Liver (tissue), 9 donors: Measurements from ENCODE around the gene MAGI1. TPM values are rescaled to one million over a fixed set of nuclear protein-coding genes. Genes with fewer than 3 reads are reported as not detected.

Experiments
- DNase-seq: peaks from one replicate; pipeline ENCODE4 v3.0.0-alpha.2; 2017; ENCODE audit warnings: low spot score
- H3K27ac ChIP-seq, 2 donors: one replicate each; pipeline ENCODE4 v1.7.0; 2013; ENCODE audit warnings: inconsistent platforms in 2 of 2, low read length in 2 of 2, control low read depth in 1 of 2, low read depth in 1 of 2, mild to moderate bottlenecking in 1 of 2
- H3K27me3 ChIP-seq, 4 donors: one replicate each; pipeline versions ENCODE4 v1.6.1 to v1.7.0; 2013; ENCODE audit warnings: low read length in 3 of 4, inconsistent platforms in 1 of 4, mild to moderate bottlenecking in 1 of 4, moderate library complexity in 1 of 4; ENCODE audit not compliant: control insufficient read depth in 4 of 4, insufficient read depth in 4 of 4
- H3K36me3 ChIP-seq, 4 donors: one replicate each; pipeline versions ENCODE4 v1.6.1 to v1.7.0; 2013; ENCODE audit warnings: low read length in 3 of 4, mild to moderate bottlenecking in 3 of 4, low read depth in 1 of 4, moderate library complexity in 1 of 4; ENCODE audit not compliant: control insufficient read depth in 4 of 4, insufficient read depth in 3 of 4
- H3K4me1 ChIP-seq, 4 donors: one replicate each; pipeline versions ENCODE4 v1.6.1 to v1.7.0; 2013; ENCODE audit warnings: low read length in 3 of 4, mild to moderate bottlenecking in 3 of 4, moderate library complexity in 1 of 4; ENCODE audit not compliant: control insufficient read depth in 4 of 4, insufficient read depth in 4 of 4
- H3K4me3 ChIP-seq, 3 donors: one replicate each; pipeline versions ENCODE4 v1.6.1 to v1.7.0; 2013; ENCODE audit warnings: low read length in 3 of 3, control low read depth in 1 of 3, low read depth in 1 of 3, mild to moderate bottlenecking in 1 of 3
- H3K9ac ChIP-seq, 2 donors: one replicate each; pipeline ENCODE4 v1.7.0; 2013; ENCODE audit warnings: low read length in 2 of 2, mild to moderate bottlenecking in 2 of 2, moderate library complexity in 2 of 2, control low read depth in 1 of 2, low read depth in 1 of 2
- H3K9me3 ChIP-seq, 4 donors: one replicate each; pipeline versions ENCODE4 v1.6.1 to v1.7.0; 2013; ENCODE audit warnings: low read length in 3 of 4; ENCODE audit not compliant: control insufficient read depth in 4 of 4
- ATF3 ChIP-seq: IDR thresholded peaks from 2 replicates; pipeline ENCODE4 v1.6.1; 2016; ENCODE audit warnings: antibody characterized with exemption
- CTCF ChIP-seq: fragments of 150-350 bp; IDR thresholded peaks from 2 replicates; pipeline ENCODE4 v1.5.1; 2017; ENCODE audit warnings: improper control_type of control experiment, low read depth, low read length; ENCODE audit not compliant: missing input control
- EGR1 ChIP-seq, 2 donors: IDR thresholded peaks; 2 replicates each; pipeline ENCODE4 v1.6.1; 2016 to 2018; ENCODE audit warnings: antibody characterized with exemption in 2 of 2, low read depth in 2 of 2
- FOXA1 ChIP-seq: IDR thresholded peaks from 2 replicates; pipeline ENCODE4 v1.6.1; 2016; ENCODE audit warnings: antibody characterized with exemption
- FOXA2 ChIP-seq: IDR thresholded peaks from 2 replicates; pipeline ENCODE4 v1.6.1; 2016; ENCODE audit warnings: antibody characterized with exemption
- GABPA ChIP-seq, 2 donors: IDR thresholded peaks in 1 of 2; conservative IDR thresholded peaks in 1 of 2; 2 replicates each; pipeline ENCODE4 v1.6.1; 2016; ENCODE audit warnings: antibody characterized with exemption in 2 of 2, mild to moderate bottlenecking in 1 of 2, moderate library complexity in 1 of 2
- HNF4A ChIP-seq, 2 donors: conservative IDR thresholded peaks; 2 replicates each; pipeline ENCODE4 v1.6.1; 2016; ENCODE audit warnings: antibody characterized with exemption in 2 of 2, mild to moderate bottlenecking in 2 of 2
- HNF4G ChIP-seq: IDR thresholded peaks from 2 replicates; pipeline ENCODE4 v1.6.1; 2016; ENCODE audit warnings: antibody characterized with exemption
- JUND ChIP-seq, 2 donors: IDR thresholded peaks; 2 replicates each; pipeline ENCODE4 v1.6.1; 2016; ENCODE audit warnings: antibody characterized with exemption in 2 of 2
- MAX ChIP-seq: IDR thresholded peaks from 2 replicates; pipeline ENCODE4 v1.6.1; 2016; ENCODE audit warnings: antibody characterized with exemption
- NR2F2 ChIP-seq: IDR thresholded peaks from 2 replicates; pipeline ENCODE4 v1.6.1; 2016; ENCODE audit warnings: antibody characterized with exemption
- RAD21 ChIP-seq, 2 donors: IDR thresholded peaks; 2 replicates each; pipeline ENCODE4 v1.6.1; 2016; ENCODE audit warnings: antibody characterized with exemption in 2 of 2, mild to moderate bottlenecking in 2 of 2
- REST ChIP-seq: IDR thresholded peaks from 2 replicates; pipeline ENCODE4 v1.6.1; 2016; ENCODE audit warnings: antibody characterized with exemption, mild to moderate bottlenecking
- RXRA ChIP-seq, 2 donors: IDR thresholded peaks; 2 replicates each; pipeline ENCODE4 v1.6.1; 2017 to 2018; ENCODE audit warnings: antibody characterized with exemption in 2 of 2, mild to moderate bottlenecking in 1 of 2
- SP1 ChIP-seq: IDR thresholded peaks from 2 replicates; pipeline ENCODE4 v1.6.1; 2018; ENCODE audit warnings: antibody characterized with exemption, mild to moderate bottlenecking
- TAF1 ChIP-seq: conservative IDR thresholded peaks from 2 replicates; pipeline ENCODE4 v1.6.1; 2016; ENCODE audit warnings: antibody characterized with exemption, mild to moderate bottlenecking
- YY1 ChIP-seq: IDR thresholded peaks from 2 replicates; pipeline ENCODE4 v1.6.1; 2016; ENCODE audit warnings: antibody characterized with exemption, mild to moderate bottlenecking
- WGBS: extraction: QIAGEN DNeasy Blood & Tissue Kit; methylation state at CpG from one replicate; pipeline ENCODE4 v1.1.7; 2013; 5-methylcytosine and 5-hydroxymethylcytosine counted together
- polyA plus RNA-seq, 2 donors: library from polyadenylated mRNA; stranded (reverse) in 1 of 2; unstranded in 1 of 2; fragments of 200-250 nt in 1 of 2; fragments of >200 nt in 1 of 2; fragmentation: Nextera tagmentation in 1 of 2; extraction: Ambion mirVana in 1 of 2; gene quantifications; one replicate each; pipeline versions ENCODE4 v1.2.1 to v1.2.3, GENCODE V29; 2013 to 2015
- total RNA-seq, 2 donors: library from RNA; depleted of rRNA; stranded (reverse); fragments of >200 nt; gene quantifications; one replicate each; pipeline ENCODE4 v1.2.3, GENCODE V29; 2014
- donor health status: healthy.
- donor health status: healthy.
- donor health status: healthy.
- donor health status: healthy.
- donor health status: healthy.

MAGI1 gene
- total and polyA plus RNA-seq, 4 donors, result 9.6 to 68.8 (median 14.0) TPM

GRCh38 chr3:65951836-65952505, 86.7 kb downstream of the MAGI1 start:
- H3K4me1 ChIP-seq, result peaks cover 12 to 68% (median 49%) of the 10 kb centered on the region in 4 donors
- 69% methylated on average over 4 of the region's 4 CpGs for WGBS
- no peak overlapping the region for H3K9ac ChIP-seq

GRCh38 chr3:65950340-65951326, 88.1 kb downstream of the MAGI1 start:
- H3K36me3 ChIP-seq, result no peaks in the 10 kb centered on the region
- TF ChIP-seq TAF1 (no peak), ATF3 (no peak), FOXA2 (no peak), HNF4G (no peak), NR2F2 (no peak), JUND (IDR thresholded peaks at IDR 0.05) (no peak), REST (no peak), CTCF (no peak), YY1 (no peak), SP1 (no peak), HNF4A (conservative IDR thresholded peaks at IDR 0.05) (no peak), GABPA (IDR thresholded peaks at IDR 0.05 in 1 of 2, conservative IDR thresholded peaks at IDR 0.05 in 1 of 2) (no peak), MAX (no peak), EGR1 (IDR thresholded peaks at IDR 0.05; ENCODE audit: low read depth in 2 of 2) (no peak)
- H3K27me3 ChIP-seq, result no peaks in the 10 kb centered on the region
- H3K9ac ChIP-seq, result no peak overlapping the region
- no peak overlapping the region for H3K4me3 ChIP-seq
- no peak for DNase-seq
- peak overlapping the region in 1 of 2 donors; percentile 4 for H3K27ac ChIP-seq
- no peaks in the 10 kb centered on the region for H3K9me3 ChIP-seq
- H3K4me1 ChIP-seq, result peaks cover 16 to 67% (median 50%) of the 10 kb centered on the region in 4 donors
- 87% methylated on average over 7 of the region's 7 CpGs for WGBS

More at GRCh38 chr3:65951836-65952505, 86.7 kb downstream of the MAGI1 start:
- no peaks in the 10 kb centered on the region for H3K27me3 ChIP-seq
- peak overlapping the region; percentile 84 for H3K27ac ChIP-seq
- no peaks in the 10 kb centered on the region for H3K36me3 ChIP-seq
- DNase-seq, result no peak
- no peaks in the 10 kb centered on the region for H3K9me3 ChIP-seq
- no peak overlapping the region for H3K4me3 ChIP-seq
- no peak for TF ChIP-seq MAX
- no peak for TF ChIP-seq HNF4G
- no peak for TF ChIP-seq RXRA (IDR thresholded peaks at IDR 0.05)
- no peak for TF ChIP-seq CTCF
- no peak for TF ChIP-seq TAF1
- no peak for TF ChIP-seq JUND (IDR thresholded peaks at IDR 0.05)
- no peak for TF ChIP-seq RAD21 (IDR thresholded peaks at IDR 0.05)
- no peak for TF ChIP-seq FOXA2
- no peak for TF ChIP-seq NR2F2
- no peak for TF ChIP-seq FOXA1
- TF ChIP-seq ATF3, result no peak
